Lower lobe of right lung (tissue), 2 donors: ENCODE measurements around the gene SLC25A17. TPM values are rescaled to one million over a fixed set of nuclear protein-coding genes. Genes with fewer than 3 reads are reported as not detected.
"Not testable (repeated sequence)": the region's sequence is repeated elsewhere in the genome, so short reads cannot be mapped to it uniquely, and the experiment has no call there.

Source experiments
- ATAC-seq, 2 donors: fragments of 200-7000 bp; cut with Tn5 transposase; one replicate each; pipeline ENCODE4 v1.9.1; 2020 to 2022; ENCODE audit warnings: mild to moderate bottlenecking in 2 of 2, moderate library complexity in 2 of 2
- DNase-seq: peaks from one replicate; pipeline ENCODE4 v3.0.0-alpha.2; 2020
- H3K27ac ChIP-seq: fragments of 200-600 bp; one replicate; pipeline ENCODE4 v1.8.0; 2022
- H3K27me3 ChIP-seq: fragments of 200-600 bp; one replicate; pipeline ENCODE4 v1.8.0; 2022; ENCODE audit warnings: low read depth
- H3K36me3 ChIP-seq: fragments of 200-600 bp; one replicate; pipeline ENCODE4 v1.8.0; 2022; ENCODE audit warnings: mild to moderate bottlenecking
- H3K4me1 ChIP-seq: fragments of 200-600 bp; one replicate; pipeline ENCODE4 v1.8.0; 2022
- H3K4me3 ChIP-seq: fragments of 200-600 bp; one replicate; pipeline ENCODE4 v1.8.0; 2022; ENCODE audit warnings: mild to moderate bottlenecking
- H3K9me3 ChIP-seq: fragments of 200-600 bp; one replicate; pipeline ENCODE4 v1.8.0; 2022
- CTCF ChIP-seq: fragments of 200-600 bp; IDR thresholded peaks from one replicate; pipeline ENCODE4 v1.8.0; 2022; ENCODE audit warnings: antibody characterized with exemption, mild to moderate bottlenecking
- intact Hi-C: fragments of 100-400 bp; cut with DNase I; formaldehyde crosslinking; loops from one replicate; pipeline ENCODE4 v1.11.0; 2022
- total RNA-seq: library from RNA; stranded (reverse); fragmentation: NEBNext Ultra II Directional; extraction: Animal tissue kit (Norgen Biotek cat#: 25700); gene quantifications from one replicate; pipeline ENCODE4 v1.2.1, GENCODE V29; 2021
- donor health status: DM: no; HTN: yes; CAD: no; lungs with severe emphysema.

SLC25A17 gene
- total RNA-seq, 1 donor from 2014 or later, result 11.9 TPM

GRCh38 chr22:40844951-40845350, 25.8 kb upstream of the SLC25A17 start:
- intact Hi-C loops, result no loop called here
- Histone ChIP-seq H3K27me3 (no peaks in the 10 kb centered on the region), H3K9me3 (no peaks in the 10 kb centered on the region), H3K27ac (no peak overlapping the region), H3K4me1 (no peaks in the 10 kb centered on the region), H3K4me3 (no peak overlapping the region), H3K36me3 (peaks cover 100% of the 10 kb centered on the region)
- DNase-seq (no peak), ATAC-seq (no peak)
- TF ChIP-seq CTCF, result no peak

GRCh38 chr22:40838486-40838885, 19.3 kb upstream of the SLC25A17 start:
- no peaks in the 10 kb centered on the region for H3K4me1 ChIP-seq
- no peaks in the 10 kb centered on the region for H3K27me3 ChIP-seq
- H3K36me3 ChIP-seq, result peaks cover 100% of the 10 kb centered on the region
- no peak overlapping the region for H3K27ac ChIP-seq
- TF ChIP-seq CTCF, result no peak
- H3K4me3 ChIP-seq, result no peak overlapping the region
- H3K9me3 ChIP-seq, result no peaks in the 10 kb centered on the region
- DNase-seq, result no peak
- ATAC-seq, result no peak
- intact Hi-C loops, result no loop called here

- Histone ChIP-seq H3K4me3 (no peak overlapping the region), H3K4me1 (no peaks in the 10 kb centered on the region), H3K27me3 (no peaks in the 10 kb centered on the region), H3K9me3 (no peaks in the 10 kb centered on the region), H3K36me3 (peaks cover 100% of the 10 kb centered on the region), H3K27ac (no peak overlapping the region)
- ATAC-seq (no peak), DNase-seq (no peak)
- intact Hi-C loops, result no loop called here
- TF ChIP-seq CTCF, result no peak
These were observed 15.5 kb upstream of the SLC25A17 start for GRCh38 chr22:40834619-40835018.

GRCh38 chr22:40829131-40829530, 10.0 kb upstream of the SLC25A17 start:
- Histone ChIP-seq H3K9me3 (no peaks in the 10 kb centered on the region), H3K4me3 (no peak overlapping the region), H3K27me3 (no peaks in the 10 kb centered on the region), H3K4me1 (no peaks in the 10 kb centered on the region), H3K36me3 (peaks cover 99% of the 10 kb centered on the region), H3K27ac (no peak overlapping the region)
- intact Hi-C loops, result no loop called here
- ATAC-seq, result no peak
- TF ChIP-seq CTCF, result no peak
- no peak for DNase-seq

- H3K27me3 ChIP-seq, result no peaks in the 10 kb centered on the region
- H3K36me3 ChIP-seq, result peaks cover 98% of the 10 kb centered on the region
- H3K9me3 ChIP-seq, result no peaks in the 10 kb centered on the region
- ATAC-seq (no peak), DNase-seq (no peak)
- H3K4me1 ChIP-seq, result no peaks in the 10 kb centered on the region
- no peak for TF ChIP-seq CTCF
- H3K4me3 ChIP-seq, result no peak overlapping the region
- intact Hi-C loops, result no loop called here
- no peak overlapping the region for H3K27ac ChIP-seq
These were observed 8.0 kb upstream of the SLC25A17 start for GRCh38 chr22:40826984-40827741.

- H3K27ac ChIP-seq, ATAC-seq: not testable (repeated sequence)
These were observed 7.1 kb upstream of the SLC25A17 start for GRCh38 chr22:40826292-40826691.

More at GRCh38 chr22:40826292-40826691, 7.1 kb upstream of the SLC25A17 start:
- peaks cover 89% of the 10 kb centered on the region for H3K36me3 ChIP-seq
- intact Hi-C loops, H3K27me3 ChIP-seq, DNase-seq, H3K4me3 ChIP-seq, H3K9me3 ChIP-seq, H3K4me1 ChIP-seq: not testable (repeated sequence)
